Measurements from ENCODE around the gene RHOBTB3.
A peak's percentile ranks its signal among the peaks of the same experiment; 100 is the strongest.
"Not testable (repeated sequence)": the region's sequence is repeated elsewhere in the genome, so short reads cannot be mapped to it uniquely, and the experiment has no call there.

RHOBTB3 gene

GRCh38 chr5:95804736-95805539 is 73.8 kb downstream of the RHOBTB3 start:
- Histone ChIP-seq H3K36me3 (ENCODE audit: control insufficient read depth, insufficient read depth, low read length) (no peaks in the 10 kb centered on the region), H3K9ac (ENCODE audit: low read length) (no peak overlapping the region), H3K4me1 (ENCODE audit: control insufficient read depth, insufficient read depth, low read length) (peaks cover 14% of the 10 kb centered on the region), H3K4me3 (ENCODE audit: low read length) (no peak overlapping the region), H3K27ac (ENCODE audit: low read depth, low read length) (no peak overlapping the region), H3K27me3 (ENCODE audit: control insufficient read depth, insufficient read depth, low read length) (no peaks in the 10 kb centered on the region)

- Histone ChIP-seq H3K36me3 (ENCODE audit: control insufficient read depth, insufficient read depth, low read length) (no peaks in the 10 kb centered on the region), H3K27me3 (ENCODE audit: control insufficient read depth, insufficient read depth, low read length) (no peaks in the 10 kb centered on the region), H3K4me1 (ENCODE audit: control insufficient read depth, insufficient read depth, low read length) (peaks cover 16% of the 10 kb centered on the region), H3K4me3 (ENCODE audit: low read length) (no peak overlapping the region), H3K27ac (ENCODE audit: low read depth, low read length) (no peak overlapping the region), H3K9ac (ENCODE audit: low read length) (no peak overlapping the region)
These were observed 75.6 kb downstream of the RHOBTB3 start for GRCh38 chr5:95806687-95807086.

- no peak overlapping the region for H3K4me3 ChIP-seq (ENCODE audit: low read length)
- peak overlapping the region; percentile 62 for H3K27ac ChIP-seq (ENCODE audit: low read depth, low read length)
- H3K4me1 ChIP-seq (ENCODE audit: control insufficient read depth, insufficient read depth, low read length) = peaks cover 16% of the 10 kb centered on the region
- no peaks in the 10 kb centered on the region for H3K36me3 ChIP-seq (ENCODE audit: control insufficient read depth, insufficient read depth, low read length)
- no peaks in the 10 kb centered on the region for H3K27me3 ChIP-seq (ENCODE audit: control insufficient read depth, insufficient read depth, low read length)
- H3K9ac ChIP-seq (ENCODE audit: low read length) = no peak overlapping the region
These were observed 77.0 kb downstream of the RHOBTB3 start for GRCh38 chr5:95808013-95808685.

- no peaks in the 10 kb centered on the region for H3K36me3 ChIP-seq (ENCODE audit: control insufficient read depth, insufficient read depth, low read length)
- peak overlapping the region; percentile 24 for H3K4me3 ChIP-seq (ENCODE audit: low read length)
- no peaks in the 10 kb centered on the region for H3K27me3 ChIP-seq (ENCODE audit: control insufficient read depth, insufficient read depth, low read length)
- H3K4me1 ChIP-seq (ENCODE audit: control insufficient read depth, insufficient read depth, low read length) = peaks cover 16% of the 10 kb centered on the region
- H3K9ac ChIP-seq (ENCODE audit: low read length) = no peak overlapping the region
- peak overlapping the region; percentile 62 for H3K27ac ChIP-seq (ENCODE audit: low read depth, low read length)
These were observed 77.7 kb downstream of the RHOBTB3 start for GRCh38 chr5:95808686-95809413.

GRCh38 chr5:95809414-95809960 is 78.4 kb downstream of the RHOBTB3 start:
- Histone ChIP-seq H3K9ac (ENCODE audit: low read length) (no peak overlapping the region), H3K27ac (ENCODE audit: low read depth, low read length) (peak overlapping the region; percentile 62), H3K4me1 (ENCODE audit: control insufficient read depth, insufficient read depth, low read length) (peaks cover 16% of the 10 kb centered on the region), H3K27me3 (ENCODE audit: control insufficient read depth, insufficient read depth, low read length) (no peaks in the 10 kb centered on the region), H3K36me3 (ENCODE audit: control insufficient read depth, insufficient read depth, low read length) (no peaks in the 10 kb centered on the region), H3K4me3 (ENCODE audit: low read length) (no peak overlapping the region)

- peaks cover 16% of the 10 kb centered on the region for H3K4me1 ChIP-seq (ENCODE audit: control insufficient read depth, insufficient read depth, low read length)
- H3K9ac ChIP-seq (ENCODE audit: low read length) = no peak overlapping the region
- no peak overlapping the region for H3K4me3 ChIP-seq (ENCODE audit: low read length)
- no peaks in the 10 kb centered on the region for H3K27me3 ChIP-seq (ENCODE audit: control insufficient read depth, insufficient read depth, low read length)
- no peak overlapping the region for H3K27ac ChIP-seq (ENCODE audit: low read depth, low read length)
- no peaks in the 10 kb centered on the region for H3K36me3 ChIP-seq (ENCODE audit: control insufficient read depth, insufficient read depth, low read length)
These were observed 79.4 kb downstream of the RHOBTB3 start for GRCh38 chr5:95810305-95811125.

- H3K27ac ChIP-seq (ENCODE audit: low read depth, low read length) = not testable (repeated sequence)
- H3K4me1 ChIP-seq (ENCODE audit: control insufficient read depth, insufficient read depth, low read length) = peaks cover 16% of the 10 kb centered on the region
These were observed 79.9 kb downstream of the RHOBTB3 start for GRCh38 chr5:95811126-95811423.

GRCh38 chr5:95811461-95812073 is 80.4 kb downstream of the RHOBTB3 start:
- H3K9ac ChIP-seq (ENCODE audit: low read length); H3K27me3 ChIP-seq (ENCODE audit: control insufficient read depth, insufficient read depth, low read length); H3K27ac ChIP-seq (ENCODE audit: low read depth, low read length); H3K36me3 ChIP-seq (ENCODE audit: control insufficient read depth, insufficient read depth, low read length); H3K4me3 ChIP-seq (ENCODE audit: low read length): not testable (repeated sequence)
- peaks cover 16% of the 10 kb centered on the region for H3K4me1 ChIP-seq (ENCODE audit: control insufficient read depth, insufficient read depth, low read length)

More at GRCh38 chr5:95811126-95811423, 79.9 kb downstream of the RHOBTB3 start:
- H3K9ac ChIP-seq (ENCODE audit: low read length); H3K4me3 ChIP-seq (ENCODE audit: low read length); H3K27me3 ChIP-seq (ENCODE audit: control insufficient read depth, insufficient read depth, low read length); H3K36me3 ChIP-seq (ENCODE audit: control insufficient read depth, insufficient read depth, low read length): not testable (repeated sequence)

- H3K27ac ChIP-seq (ENCODE audit: low read depth, low read length) = no peak overlapping the region
These were observed 80.9 kb downstream of the RHOBTB3 start for GRCh38 chr5:95812074-95812471.

GRCh38 chr5:95813035-95813434 is 81.9 kb downstream of the RHOBTB3 start:
- H3K27ac ChIP-seq (ENCODE audit: low read depth, low read length); H3K36me3 ChIP-seq (ENCODE audit: control insufficient read depth, insufficient read depth, low read length); H3K9ac ChIP-seq (ENCODE audit: low read length); H3K4me3 ChIP-seq (ENCODE audit: low read length); H3K27me3 ChIP-seq (ENCODE audit: control insufficient read depth, insufficient read depth, low read length): not testable (repeated sequence)
- peaks cover 16% of the 10 kb centered on the region for H3K4me1 ChIP-seq (ENCODE audit: control insufficient read depth, insufficient read depth, low read length)

More at GRCh38 chr5:95812074-95812471, 80.9 kb downstream of the RHOBTB3 start:
- H3K4me1 ChIP-seq (ENCODE audit: control insufficient read depth, insufficient read depth, low read length) = peaks cover 16% of the 10 kb centered on the region
- H3K9ac ChIP-seq (ENCODE audit: low read length) = no peak overlapping the region
- H3K4me3 ChIP-seq (ENCODE audit: low read length) = no peak overlapping the region
- peaks cover 3% of the 10 kb centered on the region for H3K36me3 ChIP-seq (ENCODE audit: control insufficient read depth, insufficient read depth, low read length)
- H3K27me3 ChIP-seq (ENCODE audit: control insufficient read depth, insufficient read depth, low read length) = no peaks in the 10 kb centered on the region

- Histone ChIP-seq H3K4me1 (ENCODE audit: control insufficient read depth, insufficient read depth, low read length) (no peaks in the 10 kb centered on the region), H3K27me3 (ENCODE audit: control insufficient read depth, insufficient read depth, low read length) (no peaks in the 10 kb centered on the region), H3K9ac (ENCODE audit: low read length) (no peak overlapping the region), H3K4me3 (ENCODE audit: low read length) (no peak overlapping the region), H3K36me3 (ENCODE audit: control insufficient read depth, insufficient read depth, low read length) (peaks cover 3% of the 10 kb centered on the region), H3K27ac (ENCODE audit: low read depth, low read length) (no peak overlapping the region)
These were observed 84.1 kb downstream of the RHOBTB3 start for GRCh38 chr5:95815155-95815729.

Measured in rectal smooth muscle tissue (tissue), 1 donor.